HG02623 (cell line): ENCODE data around the gene PMVK.
A peak's percentile ranks its signal among the peaks of the same experiment; 100 is the strongest.
"Not testable (repeated sequence)": the region's sequence is repeated elsewhere in the genome, so short reads cannot be mapped to it uniquely, and the experiment has no call there.

ENCODE experiments used
- ATAC-seq: cut with Tn5 transposase; IDR thresholded peaks from one replicate; pipeline ENCODE4 v1.9.1; 2021; ENCODE audit warnings: moderate library complexity; ENCODE audit not compliant: unreplicated experiment

PMVK gene

DNA sequence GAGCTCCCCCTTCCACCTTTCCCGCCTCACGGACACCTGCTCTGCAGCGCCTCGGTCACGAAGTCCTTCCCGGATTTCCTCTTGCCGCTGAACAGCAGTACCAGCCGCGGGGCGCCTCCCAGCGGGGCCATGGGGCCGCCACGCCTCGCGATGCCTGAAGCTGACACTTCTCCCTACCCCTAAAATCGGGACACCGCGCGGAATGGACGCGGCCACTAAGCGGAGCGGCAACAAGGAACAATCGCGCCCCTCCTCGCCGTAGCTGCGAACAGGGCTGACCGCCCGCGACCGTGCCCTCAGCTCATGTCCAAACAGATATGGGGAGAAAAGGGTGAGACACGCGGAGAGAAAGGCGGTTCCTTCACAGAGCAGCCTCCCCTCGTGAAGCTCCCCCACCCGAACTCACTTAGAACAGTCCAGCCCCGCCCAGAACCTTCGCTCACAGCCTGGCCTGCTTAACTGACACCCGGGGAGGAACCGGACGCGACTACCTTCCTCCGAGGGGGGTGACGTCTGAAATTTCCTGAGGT is at the start of gene PMVK:
TSS of gene PMVK (minus strand) at position 165 of the 530 bp plus-strand sequence. CDS start at position 131, 34 bp downstream.
- ATAC-seq: peak; percentile 73

DNA sequence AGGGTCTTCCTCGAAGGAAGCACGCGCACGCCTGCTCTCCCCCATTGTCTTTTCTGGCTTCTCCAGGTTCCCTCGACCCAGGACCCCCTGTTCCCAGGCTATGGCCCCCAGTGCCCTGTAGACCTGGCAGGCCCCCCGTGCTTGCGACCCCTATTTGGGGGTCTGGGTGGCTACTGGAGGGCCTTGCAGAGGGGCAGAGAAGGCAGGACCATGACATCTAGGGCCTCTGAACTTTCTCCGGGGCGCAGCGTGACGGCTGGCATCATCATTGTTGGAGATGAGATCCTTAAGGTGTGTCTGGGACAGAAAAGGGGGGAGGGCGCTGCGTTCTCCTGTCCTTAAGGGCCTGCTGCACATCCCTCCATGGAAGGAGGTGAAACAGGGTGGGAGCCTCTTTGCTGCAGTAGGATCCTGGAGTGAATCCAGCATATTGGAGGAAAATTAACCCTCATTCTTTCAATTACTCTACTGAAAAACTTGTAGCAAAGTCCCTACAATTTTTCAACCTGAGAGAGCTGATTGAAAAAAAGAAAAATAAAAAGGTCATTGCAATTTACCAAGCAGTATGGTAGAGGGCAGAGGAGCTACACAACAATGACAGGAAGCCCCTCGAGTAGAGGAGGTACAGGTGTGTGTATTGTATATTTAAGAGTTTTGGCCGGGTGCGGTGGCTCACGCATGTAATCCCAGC is 47.4 kb upstream of the PMVK start:
- ATAC-seq: no peak

DNA sequence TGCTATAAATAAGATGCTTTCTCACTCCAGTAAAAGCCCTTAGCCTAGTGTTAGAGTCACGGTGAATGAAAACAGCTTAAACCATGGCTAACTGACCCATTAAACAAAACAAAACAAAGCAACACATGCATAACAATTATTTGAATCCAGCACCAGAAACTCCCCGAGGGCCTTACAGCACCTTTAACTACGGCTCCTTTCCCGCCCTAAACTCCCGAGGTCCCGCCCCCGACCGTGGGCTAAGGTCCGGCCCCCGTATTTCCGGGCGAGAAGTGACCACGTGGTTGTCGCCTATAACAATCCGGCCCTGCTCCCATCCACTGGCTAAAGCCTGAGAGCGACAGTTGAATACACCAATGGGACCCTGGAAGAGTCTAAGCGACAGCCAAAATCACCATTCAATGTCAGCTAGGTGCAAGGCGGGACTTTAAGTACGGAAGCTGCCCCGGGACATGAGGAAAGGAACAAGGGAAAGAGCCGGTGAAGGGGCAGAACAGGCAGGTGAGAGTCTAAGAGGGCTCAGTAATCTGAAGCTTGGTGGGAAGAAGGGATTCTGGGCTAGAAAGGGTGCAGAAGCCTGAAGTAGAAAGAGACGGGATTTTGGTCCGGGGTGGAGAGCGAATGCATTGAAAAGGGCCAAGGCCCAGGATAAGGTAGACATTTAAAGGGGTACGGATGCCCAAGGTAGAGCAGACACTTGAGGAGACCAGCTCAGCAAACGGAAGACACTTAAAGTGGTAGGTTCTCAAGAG is 46.6 kb upstream of the PMVK start, which contains the start of gene FLAD1:
TSS of gene FLAD1 (plus strand) at position 448 of the 752 bp plus-strand sequence. CDS start 351 bp downstream, outside the sequence.
- ATAC-seq: peak; percentile 98

DNA sequence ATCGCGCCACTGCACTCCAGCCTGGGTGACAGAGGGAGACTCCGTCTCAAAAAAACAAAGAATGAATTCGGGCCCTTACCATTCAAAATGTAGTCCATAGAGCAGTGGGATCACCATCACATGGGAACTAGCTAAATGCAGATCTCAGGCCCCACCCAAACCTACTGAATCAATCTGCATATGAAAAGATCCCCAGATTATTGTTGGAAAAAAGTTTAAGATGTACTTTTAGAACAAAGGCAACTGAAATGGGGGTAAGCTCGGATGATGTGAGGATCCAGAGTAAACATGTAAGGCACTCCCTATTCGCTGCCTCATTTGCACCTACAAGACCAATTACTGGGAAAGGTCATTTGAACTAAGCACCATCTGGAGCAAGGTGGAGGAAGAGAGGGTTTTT is 45.8 kb upstream of the PMVK start:
- no peak for ATAC-seq

DNA sequence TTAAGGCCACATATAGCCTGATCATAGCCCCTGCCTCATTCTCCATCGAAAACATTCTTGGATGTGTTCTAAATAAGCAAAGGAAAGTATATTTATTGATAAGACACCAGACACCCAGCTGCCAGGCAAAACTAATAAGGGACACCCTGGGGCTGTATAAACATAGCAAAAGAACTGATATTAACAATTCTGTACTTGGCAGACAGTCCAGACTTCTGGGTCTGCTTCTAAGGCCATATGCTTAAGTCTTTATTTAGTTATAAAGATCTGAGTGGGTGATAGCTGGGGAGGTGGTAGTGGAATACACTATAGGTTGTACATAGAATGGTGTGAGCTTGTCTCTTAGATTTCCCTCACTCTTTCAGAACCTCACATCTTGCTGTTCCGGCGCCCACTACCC is 41.8 kb upstream of the PMVK start:
- ATAC-seq: no peak

DNA sequence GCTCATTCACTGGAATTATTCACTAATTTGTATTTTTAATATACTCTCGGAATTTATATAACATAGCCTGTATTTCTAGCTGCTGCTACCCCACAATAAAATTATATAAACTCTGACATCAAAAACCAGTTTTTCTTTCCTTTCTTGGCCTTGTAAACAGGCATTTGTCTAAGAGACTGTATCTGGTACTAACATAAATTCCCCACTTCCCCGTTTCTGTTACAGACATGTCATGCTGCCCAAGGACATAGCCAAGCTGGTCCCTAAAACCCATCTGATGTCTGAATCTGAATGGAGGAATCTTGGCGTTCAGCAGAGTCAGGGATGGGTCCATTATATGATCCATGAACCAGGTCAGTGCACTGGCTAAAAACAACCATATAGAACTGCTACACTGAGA is 41.2 kb upstream of the PMVK start:
- ATAC-seq: not testable (repeated sequence)

DNA sequence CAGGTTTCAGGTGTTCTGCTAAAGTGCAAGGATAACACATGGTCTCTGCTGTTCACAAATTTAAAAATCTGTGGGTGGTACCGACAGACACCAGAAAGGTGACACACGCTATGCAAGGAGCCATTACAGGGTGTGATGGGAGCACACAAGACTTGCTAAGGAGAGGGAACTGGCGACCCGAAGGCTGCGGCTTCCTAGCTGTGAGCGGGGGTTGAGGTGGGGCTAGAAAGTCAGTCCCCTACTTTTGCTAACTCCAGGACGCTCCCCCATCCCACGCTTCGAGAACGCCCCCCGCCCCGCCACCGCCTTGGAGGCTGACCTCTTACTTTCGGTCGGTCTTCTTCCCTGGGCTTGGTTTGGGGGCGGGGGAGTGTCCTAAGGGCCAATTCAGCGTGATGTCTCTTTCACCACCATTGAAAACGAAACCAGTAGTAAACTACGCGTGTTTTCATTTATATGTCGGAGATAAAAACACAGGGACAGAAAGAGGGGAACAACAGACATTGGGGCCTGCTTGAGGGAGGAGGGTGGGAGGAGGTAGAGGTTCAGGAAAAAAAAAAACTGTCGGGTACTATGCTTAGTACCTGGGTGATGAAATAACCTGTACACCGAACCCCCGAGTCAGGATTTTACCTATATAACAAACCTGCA is 39.0 kb upstream of the PMVK start:
- no peak for ATAC-seq

DNA sequence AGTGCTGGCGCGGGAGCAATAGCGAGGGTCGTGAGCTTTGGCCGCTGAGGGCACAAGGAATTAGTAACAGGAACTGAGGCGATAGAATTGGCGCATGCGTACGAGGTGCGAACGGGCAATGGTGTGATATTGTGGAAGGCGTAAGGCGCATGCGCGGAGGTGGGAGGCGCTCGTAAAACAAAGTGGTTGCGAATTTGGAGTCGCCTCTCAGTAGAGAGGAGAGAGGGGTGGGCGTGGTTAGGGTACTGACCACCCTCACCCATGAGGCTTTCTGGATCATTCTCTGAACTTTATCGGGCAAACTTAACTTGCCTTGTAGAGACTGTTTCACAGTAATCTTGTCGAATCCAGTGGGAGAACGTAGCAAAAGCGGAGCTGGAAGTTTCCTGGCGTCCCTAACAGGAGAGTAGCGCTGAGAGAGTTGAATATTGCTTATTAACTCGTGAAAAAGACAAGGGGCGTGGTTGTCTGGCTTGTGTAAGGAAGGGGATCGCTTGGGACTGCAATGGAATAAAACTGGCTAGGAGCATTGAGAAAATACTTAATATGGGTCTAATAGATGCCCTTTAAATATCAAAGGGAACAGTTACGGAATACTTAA is 38.4 kb upstream of the PMVK start:
- peak; percentile 34 for ATAC-seq

DNA sequence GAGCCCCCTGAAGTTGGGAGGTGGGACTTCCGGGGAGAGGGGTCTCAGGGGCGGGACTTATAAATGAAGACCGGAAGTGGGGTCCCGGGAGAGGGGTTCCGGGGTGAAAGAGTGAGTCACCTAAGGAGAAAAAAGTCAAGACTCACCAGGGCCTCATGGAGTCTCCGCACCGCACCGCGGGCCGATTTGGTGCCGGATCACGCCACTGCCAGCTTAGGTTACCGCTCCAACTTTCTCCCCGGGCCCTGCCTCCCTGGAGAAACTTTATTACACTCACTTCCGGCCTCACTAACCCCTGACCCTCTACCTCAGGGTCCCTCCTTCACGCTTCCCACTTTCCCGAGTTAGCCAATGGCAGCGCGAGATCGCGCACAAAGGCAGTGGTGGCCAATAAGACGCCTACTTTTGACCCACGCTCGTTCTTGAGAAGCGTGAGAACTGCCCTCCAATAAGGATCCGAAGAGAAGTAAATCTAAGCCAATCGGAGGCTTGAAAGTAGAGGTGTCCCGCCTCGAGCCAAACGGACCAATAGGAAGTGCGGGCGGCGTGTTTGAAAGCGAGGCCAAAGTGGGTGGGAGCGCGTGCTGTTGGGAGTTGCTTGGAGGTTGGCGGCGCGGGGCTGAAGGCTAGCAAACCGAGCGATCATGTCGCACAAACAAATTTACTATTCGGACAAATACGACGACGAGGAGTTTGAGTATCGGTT is 37.7 kb upstream of the PMVK start, which contains the start of gene CKS1B:
TSS of gene CKS1B (plus strand) at position 580 of the 706 bp plus-strand sequence. CDS start at position 645, 65 bp downstream.
- peak; percentile 77 for ATAC-seq

DNA sequence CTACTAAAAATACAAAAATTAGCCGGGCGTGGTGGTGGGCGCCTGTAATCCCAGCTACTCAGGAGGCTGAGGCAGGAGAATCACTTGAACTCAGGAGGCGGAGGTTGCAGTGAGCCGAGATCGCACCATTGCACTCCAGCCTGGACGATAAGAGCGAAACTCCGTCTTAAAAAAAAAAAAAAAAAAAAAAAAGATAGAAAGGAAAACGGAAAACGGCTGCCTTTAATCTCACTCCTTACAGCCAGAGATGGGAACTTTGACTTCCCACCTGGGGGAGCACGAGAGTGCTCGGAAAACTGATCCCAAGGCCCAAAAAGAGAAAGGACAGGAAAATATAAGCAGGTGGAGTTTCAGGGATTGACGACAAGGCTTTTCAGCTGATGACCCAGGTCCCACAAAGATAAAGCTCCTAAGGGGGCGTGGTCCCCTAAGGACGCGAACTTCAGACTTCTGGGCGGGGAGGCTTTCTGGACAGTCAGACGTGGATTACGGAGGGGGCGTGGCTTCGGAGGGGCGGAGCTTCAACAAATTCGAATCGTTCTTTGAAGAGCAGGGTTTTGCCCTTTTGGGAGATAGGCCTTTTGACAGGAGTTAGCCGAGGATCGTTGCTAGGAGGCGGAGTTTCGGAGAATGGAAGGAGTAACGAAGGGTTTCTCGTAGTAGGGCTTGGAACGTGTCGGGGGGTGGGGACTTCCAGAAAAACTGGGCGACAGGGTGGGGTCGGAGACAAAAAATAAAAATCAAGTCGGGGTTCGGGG is 37.0 kb upstream of the PMVK start:
- no peak for ATAC-seq

DNA sequence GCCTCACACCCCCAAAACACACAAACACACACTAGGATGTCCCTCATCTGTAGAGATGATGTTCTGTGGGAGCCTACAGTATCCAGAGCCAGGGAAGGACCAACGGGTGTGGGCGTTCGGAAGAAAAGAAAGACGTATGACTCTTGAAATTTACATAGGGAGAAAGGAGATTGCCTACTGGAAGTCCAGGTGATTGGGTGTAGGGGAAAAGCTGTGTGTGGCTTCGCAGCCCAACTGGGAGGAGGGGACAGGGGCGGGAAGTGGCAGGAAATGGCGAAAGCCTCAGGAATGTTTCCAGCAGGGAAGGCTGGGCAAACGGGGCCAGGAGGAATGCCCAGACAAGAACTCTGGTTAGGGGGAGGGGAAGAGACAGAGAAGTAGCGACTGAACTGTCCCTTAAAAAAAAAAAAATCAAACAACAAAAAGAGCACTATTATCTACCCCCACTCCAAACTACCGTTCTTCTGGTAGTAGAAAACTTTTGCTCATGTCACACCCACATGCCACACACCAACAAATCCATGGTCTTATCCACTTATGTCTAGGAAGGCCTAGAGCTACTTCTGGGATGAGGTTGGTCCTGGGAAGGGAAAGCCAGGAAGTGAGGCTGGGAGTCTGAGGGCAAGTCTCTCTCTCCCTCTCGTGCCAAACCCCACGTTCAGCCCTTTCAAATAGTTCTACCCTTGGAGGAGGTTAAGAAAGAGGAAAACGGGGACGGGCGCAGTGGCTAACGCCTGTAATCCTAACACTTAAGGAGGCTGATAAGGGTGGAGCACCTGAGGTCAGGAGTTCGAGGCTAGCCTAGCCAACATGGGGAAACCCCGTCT is 36.2 kb upstream of the PMVK start:
- ATAC-seq: no peak

DNA sequence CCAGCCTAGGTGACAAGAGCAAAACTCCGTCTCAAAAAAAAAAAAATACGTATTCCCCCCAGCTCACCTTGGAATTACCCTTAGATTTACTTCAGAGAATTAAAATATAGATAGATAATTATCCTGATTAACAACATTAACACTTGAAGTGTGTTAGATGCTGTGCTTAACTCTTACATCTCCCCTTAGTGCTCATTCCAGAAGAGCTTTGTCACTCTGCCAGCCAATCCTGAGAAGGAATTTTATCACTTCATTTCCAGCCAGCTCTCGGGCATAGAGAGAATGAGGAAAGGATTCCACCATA is 35.6 kb upstream of the PMVK start:
- no peak for ATAC-seq

DNA sequence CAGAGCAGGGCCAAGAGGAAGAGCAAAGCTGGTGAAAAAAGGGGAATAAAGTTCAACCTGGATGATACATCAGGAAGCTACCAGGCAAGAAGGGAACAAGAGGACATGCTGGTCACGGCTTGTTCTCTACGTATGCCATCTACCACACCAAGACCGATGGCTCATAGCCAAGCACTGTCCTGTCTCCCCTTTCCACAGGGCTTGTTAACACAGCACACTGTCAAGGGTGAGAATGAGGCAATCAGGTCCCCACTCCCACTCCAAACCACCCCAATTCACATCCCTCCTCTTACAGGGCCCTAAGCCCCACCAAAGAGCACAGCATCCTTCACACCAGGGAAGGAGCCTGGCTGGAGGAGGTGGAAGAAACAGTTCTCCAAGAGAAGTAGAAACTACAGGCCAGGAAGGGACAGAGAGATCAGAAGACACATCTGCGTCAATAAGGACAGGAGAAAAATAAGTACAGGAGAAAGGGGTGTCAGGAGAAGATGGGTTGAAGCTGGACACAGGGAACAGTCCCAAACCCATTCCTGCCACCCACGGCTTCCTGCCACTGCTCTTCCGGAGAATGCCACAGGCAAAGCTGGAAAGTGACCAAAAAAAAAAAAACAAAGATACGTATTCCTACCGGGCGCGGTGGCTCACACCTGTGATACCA is 35.0 kb upstream of the PMVK start:
- no peak for ATAC-seq

DNA sequence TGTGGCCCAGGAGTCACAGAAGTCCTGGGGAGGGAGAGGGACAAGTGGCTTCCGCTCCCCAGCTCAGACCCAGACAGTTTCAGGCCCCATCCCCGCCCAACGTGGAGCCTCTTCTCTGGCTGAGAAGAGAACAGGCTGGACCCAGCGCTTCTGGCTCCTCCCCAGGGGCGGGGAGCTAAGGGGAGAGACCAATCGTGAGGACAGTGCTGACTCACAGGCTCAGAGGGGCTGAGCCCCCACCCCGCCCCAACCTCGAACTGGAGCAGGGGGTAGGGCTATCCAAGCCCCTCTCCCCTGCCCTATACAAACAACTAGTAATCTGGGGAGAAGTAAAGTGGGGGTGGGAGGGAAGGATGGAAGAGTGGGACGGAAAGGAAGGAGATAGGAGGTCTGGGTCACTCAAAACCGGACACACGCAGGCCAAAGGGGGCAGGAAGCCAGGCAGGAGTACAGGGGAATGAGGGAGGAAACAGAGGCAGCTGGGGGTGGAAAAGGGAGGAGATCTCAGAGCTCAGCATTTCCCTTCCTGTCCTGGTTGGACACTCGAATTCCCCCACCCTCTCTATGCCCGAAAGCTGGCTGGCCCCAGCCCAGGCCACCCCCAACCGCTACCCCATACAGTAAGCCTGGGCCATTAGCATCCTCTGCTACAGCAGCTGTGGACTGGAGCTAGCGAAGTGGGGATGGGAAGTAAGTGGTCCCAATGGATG is 34.3 kb upstream of the PMVK start, which contains the start of gene SHC1:
TSS of gene SHC1 (minus strand) at position 117 of the 710 bp plus-strand sequence. CDS start 221 bp downstream, outside the sequence.
- ATAC-seq: no peak

DNA sequence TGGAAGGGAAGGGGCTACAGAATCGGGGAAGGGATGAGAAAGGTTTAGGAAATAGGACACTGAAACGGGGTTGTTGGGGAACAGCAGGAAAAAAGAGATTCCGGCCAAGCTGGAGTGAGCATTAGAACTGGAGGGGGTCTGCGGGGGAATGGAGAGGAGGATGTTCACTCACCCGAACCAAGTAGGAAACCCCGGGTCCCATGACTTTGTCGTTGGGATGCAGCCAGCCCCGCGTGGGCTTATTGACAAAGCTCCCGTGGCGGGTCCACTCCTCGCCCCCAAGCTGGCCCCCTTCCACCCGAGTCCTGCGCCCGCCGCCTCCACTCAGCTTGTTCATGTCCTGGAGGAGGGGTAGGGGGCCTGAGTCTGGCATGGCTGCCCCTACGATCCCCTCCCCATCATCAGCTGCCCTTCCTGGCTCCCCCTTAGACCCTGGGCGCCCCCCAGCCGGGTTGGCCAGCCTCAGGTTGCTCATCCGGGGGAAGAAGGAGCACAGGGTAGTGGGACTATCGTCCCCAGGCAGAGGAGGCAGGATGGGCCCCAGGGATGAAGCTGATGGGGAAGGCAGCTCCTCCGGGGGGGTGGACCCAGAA is 33.4 kb upstream of the PMVK start:
- ATAC-seq: no peak

DNA sequence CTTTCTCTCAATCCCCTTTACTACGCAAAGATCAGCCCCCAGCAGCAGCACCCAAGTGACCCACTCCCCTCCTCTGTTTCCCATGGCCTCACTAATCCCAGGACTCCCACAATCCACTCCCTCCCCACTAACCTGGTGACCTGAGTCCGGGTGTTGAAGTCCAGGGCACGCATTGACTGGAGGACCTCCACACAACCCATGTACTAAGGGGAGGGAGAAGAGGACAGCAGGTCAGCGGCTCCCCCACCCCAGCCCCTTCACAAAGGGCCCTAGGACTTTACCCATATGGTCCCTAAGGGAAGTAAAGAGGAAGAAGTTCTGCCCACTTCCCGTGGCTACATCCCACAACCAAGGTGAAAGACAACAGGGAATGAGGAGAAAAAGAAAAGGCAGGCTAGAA is 32.7 kb upstream of the PMVK start:
- no peak for ATAC-seq

DNA sequence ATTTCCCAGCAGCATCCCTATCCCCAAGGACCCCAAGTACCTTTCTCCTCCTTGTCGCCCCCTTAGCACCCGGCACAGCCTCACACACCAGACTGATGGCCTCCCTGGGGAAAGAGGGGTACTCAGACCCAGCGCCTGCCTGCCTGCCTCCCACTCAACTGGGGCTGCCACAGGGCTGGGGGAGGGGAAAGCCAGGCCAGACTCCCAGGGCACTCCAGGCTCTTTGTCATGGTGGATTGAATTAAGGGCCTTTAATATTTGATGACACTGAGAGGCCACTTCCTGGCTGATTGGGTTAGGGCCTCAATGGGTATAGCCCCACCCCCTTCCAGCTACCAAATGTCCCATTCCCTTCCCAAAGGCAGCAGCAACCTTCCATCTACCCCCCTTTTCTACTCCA is 32.2 kb upstream of the PMVK start:
- no peak for ATAC-seq
